Nephron progenitor cell (in vitro differentiated cells): ENCODE data around the gene DNAH2.

Experiments used
- DNase-seq: peaks from one replicate; pipeline ENCODE4 v3.0.0; 2021
- H3K27ac Mint-ChIP-seq: 2 replicates; pipeline ENCODE4 v1.8.0; 2021; ENCODE audit warnings: mild to moderate bottlenecking, moderate library complexity, mixed read lengths
- H3K27me3 Mint-ChIP-seq: 2 replicates; pipeline ENCODE4 v1.8.0; 2021; ENCODE audit warnings: mild to moderate bottlenecking, low read depth, mixed read lengths; ENCODE audit not compliant: poor library complexity
- H3K36me3 Mint-ChIP-seq: 2 replicates; pipeline ENCODE4 v1.8.0; 2021; ENCODE audit warnings: low read depth, mixed read lengths
- H3K4me1 Mint-ChIP-seq: 2 replicates; pipeline ENCODE4 v1.8.0; 2021; ENCODE audit warnings: mixed read lengths
- H3K4me3 Mint-ChIP-seq: 2 replicates; pipeline ENCODE4 v1.8.0; 2021; ENCODE audit warnings: mild to moderate bottlenecking, moderate library complexity, mixed read lengths
- H3K9me3 Mint-ChIP-seq: 2 replicates; pipeline ENCODE4 v1.8.0; 2021; ENCODE audit warnings: mild to moderate bottlenecking, moderate library complexity, mixed read lengths
- CTCF ChIP-seq: fragments of 200-600 bp; sonication (generic); IDR thresholded peaks from 2 replicates; pipeline ENCODE4 v1.5.0; 2021; ENCODE audit warnings: antibody characterized with exemption

The DNAH2 gene

GRCh38 chr17:7818026-7818425, 100.5 kb downstream of the DNAH2 start:
- H3K27ac Mint-ChIP-seq: no peak overlapping the region
- no peak for TF ChIP-seq CTCF
- H3K4me1 Mint-ChIP-seq: no peaks in the 10 kb centered on the region
- peaks cover 66% of the 10 kb centered on the region for H3K27me3 Mint-ChIP-seq
- H3K36me3 Mint-ChIP-seq: no peaks in the 10 kb centered on the region
- no peak for DNase-seq
- no peak overlapping the region for H3K4me3 Mint-ChIP-seq
- H3K9me3 Mint-ChIP-seq: no peaks in the 10 kb centered on the region

GRCh38 chr17:7818746-7819645, 101.5 kb downstream of the DNAH2 start:
- DNase-seq: no peak
- no peak overlapping the region for H3K27ac Mint-ChIP-seq
- no peaks in the 10 kb centered on the region for H3K4me1 Mint-ChIP-seq
- H3K4me3 Mint-ChIP-seq: no peak overlapping the region
- H3K36me3 Mint-ChIP-seq: no peaks in the 10 kb centered on the region
- H3K27me3 Mint-ChIP-seq: peaks cover 70% of the 10 kb centered on the region
- TF ChIP-seq CTCF: no peak
- H3K9me3 Mint-ChIP-seq: no peaks in the 10 kb centered on the region

- TF ChIP-seq CTCF: no peak
- no peak for DNase-seq
- peaks cover 77% of the 10 kb centered on the region for H3K27me3 Mint-ChIP-seq
- no peak overlapping the region for H3K4me3 Mint-ChIP-seq
- no peaks in the 10 kb centered on the region for H3K9me3 Mint-ChIP-seq
- peaks cover under 1% of the 10 kb centered on the region for H3K4me1 Mint-ChIP-seq
- no peaks in the 10 kb centered on the region for H3K36me3 Mint-ChIP-seq
- no peak overlapping the region for H3K27ac Mint-ChIP-seq
These were observed 102.7 kb downstream of the DNAH2 start for GRCh38 chr17:7820231-7820630.

- no peak overlapping the region for H3K4me3 Mint-ChIP-seq
- H3K36me3 Mint-ChIP-seq: no peaks in the 10 kb centered on the region
- H3K9me3 Mint-ChIP-seq: no peaks in the 10 kb centered on the region
- peaks cover 8% of the 10 kb centered on the region for H3K4me1 Mint-ChIP-seq
- TF ChIP-seq CTCF: no peak
- no peak overlapping the region for H3K27ac Mint-ChIP-seq
- H3K27me3 Mint-ChIP-seq: peaks cover 79% of the 10 kb centered on the region
- DNase-seq: no peak
These were observed 104.6 kb downstream of the DNAH2 start for GRCh38 chr17:7822126-7822525.

- peaks cover 84% of the 10 kb centered on the region for H3K27me3 Mint-ChIP-seq
- no peak overlapping the region for H3K27ac Mint-ChIP-seq
- H3K4me3 Mint-ChIP-seq: no peak overlapping the region
These were observed 106.0 kb downstream of the DNAH2 start for GRCh38 chr17:7823581-7824001.

More at GRCh38 chr17:7823581-7824001, 106.0 kb downstream of the DNAH2 start:
- H3K4me1 Mint-ChIP-seq: peaks cover 8% of the 10 kb centered on the region
- no peak for TF ChIP-seq CTCF
- no peaks in the 10 kb centered on the region for H3K36me3 Mint-ChIP-seq
- no peak for DNase-seq
- no peaks in the 10 kb centered on the region for H3K9me3 Mint-ChIP-seq
